Hepatocyte (in vitro differentiated cells): ENCODE data around the gene PIGS. TPM values are rescaled to one million over a fixed set of nuclear protein-coding genes. Genes with fewer than 3 reads are reported as not detected.

Experiments
- DNase-seq: peaks from one replicate; pipeline ENCODE4 v3.0.0-alpha.2; 2016; ENCODE audit warnings: low spot score
- H2AFZ ChIP-seq: fragments of 200-600 bp; sonication (generic); 2 replicates; pipeline ENCODE4 v1.6.0; 2016; ENCODE audit warnings: antibody characterized with exemption, mild to moderate bottlenecking
- H3K27ac ChIP-seq: fragments of 200-600 bp; sonication (generic); 2 replicates; pipeline ENCODE4 v1.5.1; 2016; ENCODE audit warnings: mild to moderate bottlenecking
- H3K27me3 ChIP-seq: fragments of 200-600 bp; sonication (generic); 2 replicates; pipeline ENCODE4 v1.6.1; 2016
- H3K36me3 ChIP-seq: fragments of 200-600 bp; sonication (generic); replicated peaks from 2 replicates; pipeline ENCODE4 v1.5.1; 2016; ENCODE audit warnings: low read depth; ENCODE audit not compliant: insufficient read depth
- H3K4me1 ChIP-seq: fragments of 200-600 bp; sonication (generic); 2 replicates; pipeline ENCODE4 v1.5.1; 2016; ENCODE audit warnings: mild to moderate bottlenecking, moderate library complexity; ENCODE audit not compliant: insufficient read depth
- H3K4me2 ChIP-seq: fragments of 200-600 bp; sonication (generic); 2 replicates; pipeline ENCODE4 v1.6.0; 2016
- H3K4me3 ChIP-seq: fragments of 200-600 bp; sonication (generic); 2 replicates; pipeline ENCODE4 v1.5.1; 2016; ENCODE audit warnings: mild to moderate bottlenecking
- H3K79me2 ChIP-seq: fragments of 200-600 bp; sonication (generic); 2 replicates; pipeline ENCODE4 v1.6.0; 2017; ENCODE audit warnings: mild to moderate bottlenecking
- H3K9me2 ChIP-seq: fragments of 200-600 bp; sonication (generic); replicated peaks from 2 replicates; pipeline ENCODE4 v1.6.0; 2017; ENCODE audit warnings: mild to moderate bottlenecking; ENCODE audit not compliant: insufficient read depth
- H3K9me3 ChIP-seq: fragments of 200-600 bp; sonication (generic); 2 replicates; pipeline ENCODE4 v1.5.1; 2016; ENCODE audit warnings: low read depth, mild to moderate bottlenecking
- H4K20me1 ChIP-seq: fragments of 200-600 bp; sonication (generic); 2 replicates; pipeline ENCODE4 v1.6.0; 2016; ENCODE audit warnings: mild to moderate bottlenecking; ENCODE audit not compliant: insufficient read depth, poor library complexity, severe bottlenecking
- CTCF ChIP-seq: fragments of 200-600 bp; sonication (generic); IDR thresholded peaks from 2 replicates; pipeline ENCODE4 v1.5.1; 2016; ENCODE audit warnings: antibody characterized with exemption, mild to moderate bottlenecking; ENCODE audit not compliant: poor library complexity
- EZH2 ChIP-seq: fragments of 200-600 bp; sonication (generic); IDR thresholded peaks from 2 replicates; pipeline ENCODE4 v1.6.1; 2016; ENCODE audit warnings: antibody characterized with exemption, mild to moderate bottlenecking, borderline replicate concordance
- EZH2phosphoT487 ChIP-seq: fragments of 200-600 bp; sonication (generic); IDR thresholded peaks from one replicate; pipeline ENCODE4 v1.6.1; 2018; ENCODE audit warnings: antibody characterized with exemption, mild to moderate bottlenecking, low read depth, moderate library complexity; ENCODE audit not compliant: unreplicated experiment, severe bottlenecking
- WGBS: methylation state at CpG from one replicate; pipeline ENCODE4 v1.1.6; 2016; ENCODE audit warnings: low lambda C conversion rate; ENCODE audit errors: missing lambda C conversion rate; 5-methylcytosine and 5-hydroxymethylcytosine counted together
- polyA plus RNA-seq: library from polyadenylated mRNA; unstranded; fragments of >200 nt; fragmentation: Nextera tagmentation; extraction: Ambion mirVana; gene quantifications from 2 replicates; pipeline ENCODE4 v1.2.1, GENCODE V29; 2016
- total RNA-seq: library from RNA; depleted of rRNA; stranded (reverse); fragments of >200 nt; gene quantifications from 2 replicates; pipeline ENCODE4 v1.2.3, GENCODE V29; 2014

PIGS gene
- total and polyA plus RNA-seq, 2 experiments from 2014 or later: 59.1 to 65.4 TPM

DNA sequence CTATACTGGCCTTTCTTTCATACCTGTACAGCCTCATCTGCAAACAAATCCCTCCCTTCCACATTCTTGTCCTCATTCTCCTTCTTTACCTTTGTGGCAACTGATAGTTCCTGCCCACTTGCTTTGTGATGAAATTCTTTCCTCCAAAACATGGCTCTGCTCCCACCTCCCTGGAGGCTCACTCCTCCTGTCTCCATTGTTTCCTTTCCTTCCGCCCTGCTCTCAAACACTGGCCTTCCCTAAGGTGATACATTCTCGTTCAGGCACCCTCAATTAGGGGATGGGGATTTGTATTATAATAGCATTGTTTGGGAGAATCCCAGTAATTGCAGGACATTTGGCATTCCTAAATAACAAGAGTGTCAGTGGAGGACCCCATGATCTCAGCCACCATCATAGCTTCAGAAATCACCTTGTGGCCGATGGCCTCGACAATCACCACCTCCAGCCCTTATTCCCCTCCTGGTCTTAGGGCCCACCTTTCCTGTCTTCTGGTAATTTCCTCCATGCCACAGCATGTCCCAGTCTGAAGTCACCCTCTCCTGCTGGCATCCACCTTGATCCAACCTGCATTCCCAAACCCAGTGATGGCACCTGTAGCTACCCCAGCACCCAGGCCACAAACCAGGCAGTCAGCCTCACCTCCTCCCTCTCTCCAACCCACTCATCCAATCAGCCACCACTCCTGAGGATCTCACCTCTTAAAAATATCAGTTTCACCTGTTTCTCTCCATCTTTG, 26.8 kb downstream of the PIGS start:
- TF ChIP-seq CTCF (no peak), EZH2 (no peak), EZH2phosphoT487 (no peak)

GRCh38 chr17:28541439-28541838, 29.9 kb downstream of the PIGS start:
- 77% methylated on average over 4 of the region's 4 CpGs for WGBS
- H4K20me1 ChIP-seq: no peaks in the 10 kb centered on the region
- no peak overlapping the region for H3K4me2 ChIP-seq
- H3K36me3 ChIP-seq: no peaks in the 10 kb centered on the region
- no peaks in the 10 kb centered on the region for H3K79me2 ChIP-seq
- TF ChIP-seq EZH2 (no peak), CTCF (no peak)
- no peaks in the 10 kb centered on the region for H3K27me3 ChIP-seq
- H3K9me2 ChIP-seq: no peaks in the 10 kb centered on the region
- no peak overlapping the region for H3K4me3 ChIP-seq
- H3K4me1 ChIP-seq: no peaks in the 10 kb centered on the region
- no peaks in the 10 kb centered on the region for H3K9me3 ChIP-seq
- no peak for DNase-seq
- no peak overlapping the region for H2AFZ ChIP-seq
- no peak overlapping the region for H3K27ac ChIP-seq

More for the DNA sequence above, 26.8 kb downstream of the PIGS start:
- H3K27ac ChIP-seq: no peak overlapping the region
- H3K4me3 ChIP-seq: no peak overlapping the region
- no peaks in the 10 kb centered on the region for H4K20me1 ChIP-seq
- no peak overlapping the region for H2AFZ ChIP-seq
- no peak overlapping the region for H3K4me2 ChIP-seq
- no peaks in the 10 kb centered on the region for H3K9me3 ChIP-seq
- H3K9me2 ChIP-seq: no peaks in the 10 kb centered on the region
- H3K79me2 ChIP-seq: no peaks in the 10 kb centered on the region
- H3K4me1 ChIP-seq: no peaks in the 10 kb centered on the region
- no peak for DNase-seq
- no peaks in the 10 kb centered on the region for H3K27me3 ChIP-seq
- WGBS: 76% methylated on average over 4 of the region's 4 CpGs
- H3K36me3 ChIP-seq: no peaks in the 10 kb centered on the region

- H3K9me3 ChIP-seq: no peaks in the 10 kb centered on the region
- H3K27ac ChIP-seq: no peak overlapping the region
- no peaks in the 10 kb centered on the region for H4K20me1 ChIP-seq
- no peaks in the 10 kb centered on the region for H3K36me3 ChIP-seq
- no peak overlapping the region for H3K4me2 ChIP-seq
- DNase-seq: no peak
- no peaks in the 10 kb centered on the region for H3K79me2 ChIP-seq
- no peaks in the 10 kb centered on the region for H3K27me3 ChIP-seq
- 89% methylated on average over 4 of the region's 4 CpGs for WGBS
- H3K4me1 ChIP-seq: no peaks in the 10 kb centered on the region
- TF ChIP-seq EZH2 (no peak), EZH2phosphoT487 (no peak), CTCF (no peak)
- no peaks in the 10 kb centered on the region for H3K9me2 ChIP-seq
- H3K4me3 ChIP-seq: no peak overlapping the region
- no peak overlapping the region for H2AFZ ChIP-seq
Measured at GRCh38 chr17:28540231-28540630, 31.1 kb downstream of the PIGS start.
